ENCODE measurements around the gene CHST13.
A peak's percentile ranks its signal among the peaks of the same experiment; 100 is the strongest.

Gene CHST13, protein sequence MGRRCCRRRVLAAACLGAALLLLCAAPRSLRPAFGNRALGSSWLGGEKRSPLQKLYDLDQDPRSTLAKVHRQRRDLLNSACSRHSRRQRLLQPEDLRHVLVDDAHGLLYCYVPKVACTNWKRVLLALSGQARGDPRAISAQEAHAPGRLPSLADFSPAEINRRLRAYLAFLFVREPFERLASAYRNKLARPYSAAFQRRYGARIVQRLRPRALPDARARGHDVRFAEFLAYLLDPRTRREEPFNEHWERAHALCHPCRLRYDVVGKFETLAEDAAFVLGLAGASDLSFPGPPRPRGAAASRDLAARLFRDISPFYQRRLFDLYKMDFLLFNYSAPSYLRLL

GRCh38 chr3:126523745-126524428 lies at the start of gene CHST13:
Gene CHST13 (plus strand): TSS chr3:126524155. CDS start chr3:126524333, 178 bp downstream.
- DNase-seq = no peak

DNA sequence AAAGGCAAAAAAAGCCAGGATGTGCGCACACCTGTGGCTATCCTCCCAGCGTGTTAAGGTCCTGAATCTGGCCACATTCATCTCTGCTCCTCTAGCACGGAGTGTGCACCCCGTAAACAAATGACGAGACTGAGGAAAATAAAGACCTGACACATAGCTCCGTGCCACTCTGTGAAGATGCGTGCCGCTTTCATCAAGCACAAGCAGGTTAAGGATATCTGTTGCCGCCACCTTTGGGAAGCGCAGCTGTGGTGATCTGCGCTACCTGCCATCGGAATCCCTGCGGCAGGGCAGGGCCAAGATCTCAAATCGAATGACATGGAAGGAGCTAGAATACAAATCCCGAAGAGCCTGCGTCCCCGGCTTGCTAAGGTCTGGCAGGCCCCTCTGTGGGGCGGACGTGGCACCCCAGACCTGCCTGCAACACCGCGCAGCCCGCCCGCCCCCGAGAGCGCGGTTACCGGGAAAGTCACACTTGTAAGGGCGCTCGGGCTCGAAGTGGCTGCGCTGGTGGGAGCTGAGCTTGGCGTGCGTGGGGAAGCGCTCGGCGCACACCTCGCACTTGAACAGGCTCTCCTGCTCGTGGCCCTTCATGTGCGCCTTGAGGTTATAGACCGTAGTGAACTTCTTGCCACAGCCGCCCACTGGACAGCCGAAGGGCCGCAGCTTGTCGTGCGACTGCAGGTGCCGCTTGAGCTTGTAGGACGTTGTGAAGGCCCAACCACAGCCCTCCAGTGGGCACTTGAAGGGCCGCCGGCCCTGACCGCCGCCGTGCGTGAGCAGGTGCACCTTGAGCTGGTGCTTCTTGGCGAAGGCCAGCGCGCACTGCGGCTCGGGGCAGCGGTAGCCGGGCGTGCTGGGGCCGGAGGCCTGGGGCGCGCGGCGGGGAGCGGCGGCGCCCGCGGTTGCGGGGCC lies 49.2 kb upstream of the CHST13 start:
- no peak for DNase-seq

- peak; percentile 83 for DNase-seq
Observed at GRCh38 chr3:126475413-126476114, 48.4 kb upstream of the CHST13 start, which contains the start of gene ZXDC. Gene ZXDC (minus strand): TSS chr3:126475891. CDS start chr3:126475865, 26 bp downstream.

GRCh38 chr3:126476166-126477060 lies 47.5 kb upstream of the CHST13 start:
- no peak for DNase-seq

DNA sequence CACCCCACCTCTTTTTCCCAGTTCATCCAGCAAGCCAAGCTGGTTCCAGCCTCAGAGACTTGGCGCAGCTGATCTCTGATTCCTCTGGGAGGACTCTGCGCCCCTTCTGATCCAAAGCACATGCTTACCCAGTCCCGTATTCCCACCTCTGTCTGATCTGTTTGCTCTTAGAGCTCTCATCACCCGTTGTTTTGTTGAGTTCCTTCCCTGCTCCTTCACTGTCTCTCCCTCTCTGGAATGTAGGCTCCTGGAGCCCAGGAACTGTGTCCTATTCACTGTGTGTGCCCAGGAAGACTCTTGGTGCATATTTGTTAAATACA lies 46.9 kb upstream of the CHST13 start:
- no peak for DNase-seq

DNA sequence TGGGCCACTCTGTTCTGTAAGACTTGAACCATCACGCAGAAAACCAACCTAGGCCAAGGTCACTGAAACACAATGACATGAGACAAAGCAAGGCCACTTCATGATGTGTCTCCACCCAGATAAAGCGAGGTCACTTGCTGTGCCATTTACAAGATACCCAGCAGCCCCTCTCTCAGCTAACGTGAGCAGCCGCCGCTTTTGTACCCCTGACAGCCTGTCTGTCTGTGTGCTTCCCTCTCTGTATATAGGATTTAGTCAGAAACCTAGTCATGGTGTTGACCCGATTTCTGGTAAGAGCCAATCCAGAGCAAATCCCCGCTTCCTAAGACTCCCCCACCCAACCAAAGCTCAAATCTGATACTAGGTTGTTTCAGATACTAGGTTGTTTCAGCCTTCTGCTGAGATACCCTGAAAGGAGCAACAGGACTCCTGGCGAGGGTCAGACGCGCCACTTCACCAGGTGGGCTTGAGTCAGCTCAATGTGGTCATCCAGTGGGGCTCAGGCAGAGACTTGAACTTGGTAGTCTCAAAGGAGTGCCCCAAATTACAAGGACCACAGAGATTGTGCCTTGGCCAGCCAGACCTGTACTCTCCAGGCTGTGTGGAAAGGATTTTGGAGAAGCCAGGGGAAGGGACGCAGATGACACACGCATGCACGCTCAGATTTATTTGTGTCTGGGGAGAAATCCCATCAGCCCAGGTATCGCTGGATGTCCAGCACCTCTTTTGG lies 45.2 kb upstream of the CHST13 start:
- DNase-seq = no peak

- DNase-seq = no peak
Observed at GRCh38 chr3:126479642-126480041, 44.3 kb upstream of the CHST13 start.

DNA sequence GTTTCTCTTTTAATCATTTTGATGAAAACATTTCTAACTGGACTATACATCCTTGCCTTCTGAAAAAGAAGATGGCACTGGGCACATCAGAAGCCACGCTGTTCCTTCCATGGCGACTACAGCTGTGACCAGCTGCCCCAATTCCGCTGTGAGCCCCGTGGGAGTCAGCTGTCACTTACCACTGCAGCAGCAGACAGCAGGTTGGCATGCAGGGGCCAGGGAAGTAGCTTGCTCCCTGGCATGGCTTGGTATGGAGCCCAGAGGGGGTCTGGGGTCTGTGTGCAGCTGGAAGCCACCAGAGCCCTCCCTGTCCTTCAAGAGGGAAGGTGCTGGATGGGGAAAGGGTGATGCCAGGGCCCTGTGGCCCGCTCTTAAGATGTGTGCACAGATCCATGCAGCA lies 43.7 kb upstream of the CHST13 start:
- DNase-seq = no peak

GRCh38 chr3:126480861-126481260 lies 43.1 kb upstream of the CHST13 start:
- DNase-seq = no peak

GRCh38 chr3:126481808-126482502 lies 42.0 kb upstream of the CHST13 start:
- peak; percentile 61 for DNase-seq

GRCh38 chr3:126482503-126483255 lies 41.3 kb upstream of the CHST13 start:
- no peak for DNase-seq

GRCh38 chr3:126483321-126483761 lies 40.6 kb upstream of the CHST13 start:
- no peak for DNase-seq

DNA sequence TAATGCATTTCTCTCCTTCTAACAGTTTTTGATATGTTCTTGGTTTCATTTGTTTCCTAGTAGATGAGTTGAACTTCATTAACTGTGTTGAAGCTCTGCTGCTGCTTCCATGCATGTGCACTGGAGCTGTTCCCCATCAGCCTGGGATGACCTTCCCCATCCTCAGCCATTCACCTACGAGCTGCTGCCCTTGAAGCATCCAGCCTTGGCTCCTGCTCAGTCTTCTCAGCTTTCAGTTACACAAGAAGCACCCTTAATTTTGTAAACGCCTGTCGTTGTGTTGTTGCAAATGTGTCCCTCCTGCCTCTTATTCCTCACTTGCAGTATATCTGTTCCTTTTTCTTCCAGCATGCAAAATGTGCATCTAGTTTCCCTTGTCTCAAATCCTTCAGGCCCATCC lies 39.8 kb upstream of the CHST13 start:
- DNase-seq = no peak

DNA sequence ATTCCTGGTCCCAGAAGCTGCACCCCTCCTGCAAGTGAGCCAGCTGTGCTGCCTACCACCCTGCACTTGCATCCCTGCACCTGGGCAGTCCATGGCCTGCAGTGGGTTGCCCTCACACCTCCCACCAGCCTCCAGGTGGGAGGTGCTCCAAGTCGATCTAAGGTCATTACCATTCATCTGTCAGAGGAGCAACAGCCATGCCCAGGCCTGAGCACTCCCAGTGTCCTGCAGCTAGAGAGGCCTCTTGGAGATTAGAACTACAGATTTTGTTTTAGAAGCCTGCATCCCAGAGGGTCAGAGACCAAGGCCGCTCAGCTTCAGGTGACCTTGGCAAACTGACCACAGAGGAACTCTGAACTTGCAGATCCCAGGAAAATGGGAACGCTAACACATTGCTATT lies 39.3 kb upstream of the CHST13 start:
- no peak for DNase-seq

DNA sequence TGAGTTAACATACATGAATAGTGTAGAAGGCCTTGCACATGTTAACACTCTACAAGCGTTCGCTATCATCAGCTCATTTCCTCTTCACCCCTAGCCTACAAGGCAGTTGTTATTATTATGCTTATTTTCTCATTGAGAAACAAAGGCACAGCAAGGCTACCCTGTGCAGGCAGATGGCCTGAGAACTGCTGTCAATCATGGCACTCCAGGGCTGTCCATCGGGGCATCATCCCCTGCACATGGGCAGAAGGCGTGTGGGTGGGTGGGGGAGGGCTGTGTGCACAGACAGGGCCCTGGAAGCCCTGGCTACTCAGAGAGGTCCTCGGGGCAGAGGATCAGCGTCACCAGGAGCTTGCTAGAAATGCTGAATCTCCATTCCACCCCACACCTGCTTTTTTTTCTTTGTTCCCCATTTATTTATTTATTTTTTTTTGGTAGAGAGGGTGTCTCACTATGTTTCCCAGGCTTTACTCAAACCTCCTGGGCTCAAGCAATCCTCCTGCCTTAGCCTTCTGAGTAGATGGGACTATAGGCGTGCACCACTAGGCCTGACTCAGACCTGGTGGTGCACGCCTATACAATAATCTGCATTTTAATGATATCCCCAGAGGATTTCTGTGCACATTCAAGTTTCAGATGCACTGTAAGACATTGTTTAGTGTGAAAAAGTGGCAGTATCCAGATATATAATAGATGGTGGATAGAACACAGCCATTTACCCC lies 38.6 kb upstream of the CHST13 start:
- no peak for DNase-seq

DNA sequence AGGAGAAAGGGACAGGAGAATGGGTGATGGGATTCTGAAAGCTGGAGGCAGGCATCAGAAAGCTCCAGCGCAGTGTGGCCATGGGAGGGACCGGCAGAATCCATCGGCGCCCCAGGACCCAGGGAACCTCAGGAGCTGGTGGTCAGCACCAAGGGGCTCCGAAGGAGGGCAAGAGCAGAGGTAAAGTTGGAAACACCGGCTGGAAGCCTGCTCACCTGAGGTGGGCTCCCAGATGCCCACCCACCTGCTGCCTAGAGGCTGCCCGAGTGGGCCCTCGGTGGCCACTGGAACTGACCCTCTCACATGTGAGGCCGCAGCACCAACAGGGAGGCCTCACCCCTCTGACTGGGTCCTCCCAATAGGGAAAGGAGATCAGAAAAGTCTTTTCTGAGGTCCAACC lies 38.0 kb upstream of the CHST13 start:
- no peak for DNase-seq

DNA sequence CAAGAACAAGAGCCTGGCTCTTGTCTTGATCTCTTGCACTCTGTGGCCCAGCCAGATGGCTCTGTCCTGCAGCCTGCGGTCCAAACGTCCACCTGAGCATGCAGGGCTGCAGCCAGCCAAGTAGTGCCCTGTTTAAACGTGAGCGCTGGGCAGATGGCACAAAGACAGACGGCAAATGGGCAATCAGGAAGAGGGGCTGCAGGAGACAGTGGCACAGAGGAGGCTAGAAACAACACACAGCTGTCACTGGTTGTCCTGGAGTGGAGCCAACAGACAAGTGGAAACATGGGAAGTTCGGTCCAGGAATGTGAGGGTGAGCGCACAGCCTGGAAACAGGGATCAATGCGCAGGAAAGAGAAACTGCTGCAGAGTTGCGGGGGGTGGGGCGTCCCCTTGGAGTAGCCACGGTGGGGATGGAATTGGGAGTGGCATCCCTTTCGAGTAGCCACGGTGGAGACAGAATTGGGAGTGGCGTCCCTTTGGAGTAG lies 37.6 kb upstream of the CHST13 start:
- no peak for DNase-seq

DNA sequence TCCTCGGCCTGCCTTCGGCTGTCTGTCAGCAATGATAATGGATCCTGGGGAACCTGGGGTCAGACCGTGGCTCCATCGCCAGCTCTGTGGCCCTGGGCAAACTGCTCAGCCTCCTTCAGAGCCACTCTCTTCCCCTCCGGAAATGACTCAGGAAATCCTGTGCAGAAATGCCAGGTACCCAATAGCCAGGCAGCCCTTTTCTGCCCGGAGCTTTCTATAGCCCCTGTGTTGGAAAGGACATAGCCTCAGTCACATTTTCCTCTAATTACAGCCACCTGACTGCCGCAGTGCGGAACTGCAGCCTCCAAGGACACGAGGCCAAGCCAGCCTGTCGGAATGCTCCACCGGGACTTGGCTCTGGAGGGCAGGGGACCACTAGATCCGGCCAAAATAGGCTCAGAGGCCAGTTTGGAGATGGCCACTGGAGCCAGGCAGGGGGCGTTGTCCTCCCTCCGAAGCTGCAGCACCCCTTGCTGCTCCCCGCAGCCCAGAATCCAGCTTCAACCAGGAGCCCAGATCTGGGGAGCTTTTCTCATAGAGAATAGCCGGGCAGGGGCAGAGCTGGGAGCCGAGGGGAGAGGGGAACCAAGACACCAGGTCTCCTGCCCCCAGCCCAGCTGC lies 36.7 kb upstream of the CHST13 start:
- DNase-seq = no peak

Data from DMS 273 treated with DMSO at 0.1 percent for 48 hours (cell line).